GM19043 (cell line): ENCODE results near the gene EN2.

ENCODE experiments used
- ATAC-seq: cut with Tn5 transposase; IDR thresholded peaks from one replicate; pipeline ENCODE4 v1.9.1; 2021; ENCODE audit warnings: low read depth; ENCODE audit not compliant: unreplicated experiment

EN2 gene

GRCh38 chr7:155458111-155458877 lies at the start of gene EN2:
Gene EN2, plus strand, starts transcription at chr7:155458129. Its CDS starts 249 bp downstream, at chr7:155458378.
- ATAC-seq = no peak

- ATAC-seq = no peak
Measured at GRCh38 chr7:155408651-155409586, 49.0 kb upstream of the EN2 start.

- ATAC-seq = no peak
Measured at GRCh38 chr7:155409980-155410379, 47.9 kb upstream of the EN2 start.

GRCh38 chr7:155410431-155410830 lies 47.5 kb upstream of the EN2 start:
- no peak for ATAC-seq

- no peak for ATAC-seq
Measured at GRCh38 chr7:155411718-155412415, 46.1 kb upstream of the EN2 start.

GRCh38 chr7:155412416-155413253 lies 45.3 kb upstream of the EN2 start:
- ATAC-seq = peak; percentile 94

GRCh38 chr7:155414547-155415492 lies 43.1 kb upstream of the EN2 start:
- ATAC-seq = no peak

GRCh38 chr7:155416646-155417380 lies 41.1 kb upstream of the EN2 start:
- ATAC-seq = no peak

- ATAC-seq = no peak
Measured at GRCh38 chr7:155418304-155418703, 39.6 kb upstream of the EN2 start.

- no peak for ATAC-seq
Measured at GRCh38 chr7:155418941-155419755, 38.8 kb upstream of the EN2 start.

GRCh38 chr7:155420116-155420515 lies 37.8 kb upstream of the EN2 start:
- ATAC-seq = no peak

GRCh38 chr7:155422151-155422550 lies 35.8 kb upstream of the EN2 start:
- ATAC-seq = no peak

GRCh38 chr7:155422599-155423336 lies 35.2 kb upstream of the EN2 start:
- no peak for ATAC-seq

GRCh38 chr7:155423337-155424285 lies 34.3 kb upstream of the EN2 start:
- no peak for ATAC-seq

GRCh38 chr7:155424301-155425010 lies 33.5 kb upstream of the EN2 start:
- ATAC-seq = no peak
